Left ventricle myocardium inferior (tissue), 1 donor: Measurements from ENCODE around the gene RAB8A. TPM values are rescaled to one million over a fixed set of nuclear protein-coding genes. Genes with fewer than 3 reads are reported as not detected.

Source experiments
- DNase-seq: peaks from one replicate; pipeline ENCODE4 v3.0.0-alpha.2; 2020
- H3K27ac ChIP-seq: fragments of 200-600 bp; replicated peaks from 2 replicates; pipeline ENCODE4 v1.8.0; 2021
- H3K27me3 ChIP-seq: fragments of 200-600 bp; 2 replicates; pipeline ENCODE4 v1.8.0; 2021; ENCODE audit warnings: low read depth
- H3K36me3 ChIP-seq: fragments of 200-600 bp; 2 replicates; pipeline ENCODE4 v1.8.0; 2021
- H3K4me1 ChIP-seq: fragments of 200-600 bp; 2 replicates; pipeline ENCODE4 v1.8.0; 2021
- H3K4me3 ChIP-seq: fragments of 200-600 bp; 2 replicates; pipeline ENCODE4 v1.8.0; 2021; ENCODE audit warnings: mild to moderate bottlenecking, moderate library complexity
- H3K9me3 ChIP-seq: fragments of 200-600 bp; replicated peaks from 2 replicates; pipeline ENCODE4 v1.8.0; 2021
- intact Hi-C: fragments of 100-400 bp; cut with micrococcal nuclease; formaldehyde crosslinking; loops from one replicate; pipeline ENCODE4 v1.11.0; 2022
- long read RNA-seq: library from polyadenylated mRNA; unstranded; transcript quantifications from one replicate; pipeline ENCODE4 v2.0.0, GENCODE V29; 2021
- total RNA-seq: library from RNA; stranded (reverse); fragmentation: NEBNext Ultra II Directional; extraction: Animal tissue kit (Norgen Biotek cat#: 25700); gene quantifications from one replicate; pipeline ENCODE4 v1.2.1, GENCODE V29; 2021
- TF ChIP-seq, protein P1 (sequence below): fragments of 200-600 bp; IDR thresholded peaks from 2 replicates; pipeline ENCODE4 v1.8.0; 2021; ENCODE audit warnings: antibody characterized with exemption, mild to moderate bottlenecking, borderline replicate concordance
- donor health status: DM: no; HTN: yes; CAD: no; lungs with severe emphysema.

Gene RAB8A
- 17.7 TPM for total RNA-seq
- long read RNA-seq, transcript RAB8A-201 (8 exons, 2,827 nt): major isoform, 24 of 26 reads
- long read RNA-seq, partial matches to known transcripts: 0 of 26 reads
- long read RNA-seq, other reads (novel, unspliced or antisense): 2 of 26 reads

DNA sequence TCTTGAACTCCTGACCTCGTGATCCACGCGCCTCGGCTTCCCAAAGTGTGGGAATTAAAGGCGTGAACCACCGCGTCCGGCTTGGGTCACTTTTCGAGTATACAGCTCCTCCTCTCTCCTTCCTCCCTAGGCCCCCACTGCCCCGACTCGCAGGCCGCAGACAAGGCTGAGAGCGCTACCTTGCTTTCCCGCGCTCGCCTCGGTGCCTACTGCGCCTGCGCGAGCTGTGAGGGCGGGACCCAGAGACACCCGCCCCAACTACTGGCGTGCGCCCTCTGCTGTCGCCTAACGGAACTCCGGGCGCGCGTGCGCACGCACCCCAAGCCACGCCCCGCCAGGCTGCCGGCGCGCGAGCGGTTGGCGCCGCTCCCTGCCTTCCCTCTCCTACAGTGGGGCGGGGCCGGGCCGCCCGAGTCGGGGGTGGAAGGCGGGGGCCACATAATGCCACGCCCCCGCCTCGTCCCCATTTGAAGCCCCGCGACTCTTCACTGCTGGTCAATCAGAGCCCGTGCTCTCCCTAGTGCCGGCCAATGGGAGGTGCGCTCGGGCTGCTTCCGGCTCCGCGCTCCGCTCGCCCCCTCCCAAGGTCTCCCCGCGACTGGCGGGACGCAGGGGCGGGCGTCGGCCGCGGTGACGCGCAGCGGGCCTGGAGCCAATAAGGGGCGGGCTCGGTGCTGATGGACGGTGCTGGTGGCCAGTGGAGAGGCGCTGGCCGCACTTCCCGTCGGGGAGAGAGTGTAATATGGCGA is at the start of gene RAB8A:
RAB8A (plus strand) TSS at position 730 of the 749 bp plus-strand sequence; CDS start at position 743, 13 bp downstream.
- DNase-seq: peak; percentile 99
- Histone ChIP-seq H3K9me3 (no peaks in the 10 kb centered on the region), H3K4me1 (peaks cover 51% of the 10 kb centered on the region), H3K36me3 (no peaks in the 10 kb centered on the region), H3K27ac (peak within 1 kb of the TSS; percentile 90), H3K4me3 (peak within 1 kb of the TSS; percentile 79), H3K27me3 (no peaks in the 10 kb centered on the region)
- intact Hi-C loops: no loop called here
- TF ChIP-seq, protein P1, sequence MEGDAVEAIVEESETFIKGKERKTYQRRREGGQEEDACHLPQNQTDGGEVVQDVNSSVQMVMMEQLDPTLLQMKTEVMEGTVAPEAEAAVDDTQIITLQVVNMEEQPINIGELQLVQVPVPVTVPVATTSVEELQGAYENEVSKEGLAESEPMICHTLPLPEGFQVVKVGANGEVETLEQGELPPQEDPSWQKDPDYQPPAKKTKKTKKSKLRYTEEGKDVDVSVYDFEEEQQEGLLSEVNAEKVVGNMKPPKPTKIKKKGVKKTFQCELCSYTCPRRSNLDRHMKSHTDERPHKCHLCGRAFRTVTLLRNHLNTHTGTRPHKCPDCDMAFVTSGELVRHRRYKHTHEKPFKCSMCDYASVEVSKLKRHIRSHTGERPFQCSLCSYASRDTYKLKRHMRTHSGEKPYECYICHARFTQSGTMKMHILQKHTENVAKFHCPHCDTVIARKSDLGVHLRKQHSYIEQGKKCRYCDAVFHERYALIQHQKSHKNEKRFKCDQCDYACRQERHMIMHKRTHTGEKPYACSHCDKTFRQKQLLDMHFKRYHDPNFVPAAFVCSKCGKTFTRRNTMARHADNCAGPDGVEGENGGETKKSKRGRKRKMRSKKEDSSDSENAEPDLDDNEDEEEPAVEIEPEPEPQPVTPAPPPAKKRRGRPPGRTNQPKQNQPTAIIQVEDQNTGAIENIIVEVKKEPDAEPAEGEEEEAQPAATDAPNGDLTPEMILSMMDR: peak; percentile 99

DNA sequence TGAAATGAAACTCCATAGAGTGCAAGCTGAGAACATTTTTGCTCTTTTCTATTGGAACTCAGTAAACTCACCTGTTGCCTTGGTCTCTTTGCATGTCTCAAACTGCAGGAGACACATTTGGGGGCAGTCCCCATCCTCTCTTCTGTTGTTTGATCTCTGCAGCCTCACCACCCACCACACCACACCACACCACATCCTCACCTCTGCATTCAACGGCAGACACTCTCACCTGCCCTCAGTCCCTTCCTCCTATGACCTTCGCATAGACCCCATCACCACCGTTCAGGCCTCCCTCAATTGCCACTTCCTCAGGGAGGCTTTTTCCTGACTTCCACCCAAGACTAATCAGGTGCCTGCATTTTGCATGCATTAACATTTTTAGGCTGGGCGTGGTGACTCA is 49.7 kb upstream of the RAB8A start:
- intact Hi-C loops: no loop called here
- Histone ChIP-seq H3K27ac (no peak overlapping the region), H3K27me3 (peaks cover 16% of the 10 kb centered on the region), H3K9me3 (peaks cover 35% of the 10 kb centered on the region), H3K4me1 (peaks cover 5% of the 10 kb centered on the region), H3K36me3 (no peaks in the 10 kb centered on the region), H3K4me3 (no peak overlapping the region)
- TF ChIP-seq, protein P1: no peak
- DNase-seq: no peak

DNA sequence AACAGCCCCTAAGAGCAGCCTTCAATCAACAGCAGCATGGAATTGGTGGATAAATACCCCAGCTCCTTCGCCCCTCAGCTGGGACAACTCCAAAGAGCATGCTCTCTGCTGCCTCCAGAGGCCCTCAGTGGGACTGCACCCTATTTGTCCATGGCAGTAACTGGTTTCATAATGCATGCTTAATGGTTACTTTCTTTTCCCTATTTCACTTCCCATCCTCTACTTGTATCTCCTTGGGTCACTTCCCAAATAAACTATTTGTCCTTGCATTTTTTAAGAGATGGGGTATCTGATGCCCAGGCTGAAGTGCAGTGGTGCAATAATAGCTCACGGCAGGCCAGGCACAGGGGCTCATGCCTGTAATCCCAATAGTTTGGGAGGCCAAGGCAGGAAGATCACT is 48.9 kb upstream of the RAB8A start:
- Histone ChIP-seq H3K9me3 (peaks cover 28% of the 10 kb centered on the region), H3K36me3 (no peaks in the 10 kb centered on the region), H3K27ac (no peak overlapping the region), H3K4me1 (peaks cover 14% of the 10 kb centered on the region), H3K4me3 (no peak overlapping the region), H3K27me3 (peaks cover 10% of the 10 kb centered on the region)
- no peak for DNase-seq
- intact Hi-C loops: no loop called here
- TF ChIP-seq, protein P1: peak; percentile 82

DNA sequence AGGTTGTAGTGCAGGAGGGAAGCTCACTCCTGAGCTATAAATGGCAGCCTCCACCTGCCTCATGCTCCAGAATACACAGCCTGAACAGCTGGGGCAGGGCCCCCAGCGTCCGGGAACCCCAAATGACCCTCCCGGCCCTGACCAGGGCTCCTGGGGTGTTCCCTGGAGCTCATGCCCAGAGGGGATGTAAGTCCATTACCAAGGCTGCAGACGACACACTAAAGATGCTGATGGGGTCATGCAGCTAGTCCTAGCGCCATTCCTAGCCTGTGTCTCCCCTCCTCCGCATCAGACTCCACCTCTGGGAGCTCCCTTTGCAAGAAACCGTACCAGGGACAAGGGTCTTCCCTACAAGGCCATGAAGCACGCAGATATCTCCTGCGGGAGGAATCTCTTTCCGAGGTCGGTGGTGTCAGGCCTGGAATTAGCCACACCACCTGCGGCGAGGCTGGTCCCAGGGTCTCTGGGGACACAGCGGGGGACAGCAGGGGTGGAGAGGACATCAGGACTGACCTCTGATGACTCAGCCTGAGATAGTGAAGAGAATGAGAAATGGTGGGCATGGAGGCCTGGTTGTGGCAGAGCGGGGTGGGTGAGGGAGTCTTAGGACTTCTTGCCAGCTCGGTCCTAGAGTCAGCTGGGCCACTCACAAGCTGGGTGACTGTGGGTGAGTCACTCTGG is 47.3 kb upstream of the RAB8A start:
- Histone ChIP-seq H3K4me1 (peaks cover 14% of the 10 kb centered on the region), H3K36me3 (no peaks in the 10 kb centered on the region), H3K27me3 (no peaks in the 10 kb centered on the region), H3K9me3 (peaks cover 28% of the 10 kb centered on the region), H3K27ac (no peak overlapping the region), H3K4me3 (no peak overlapping the region)
- TF ChIP-seq, protein P1: no peak
- intact Hi-C loops: no loop called here
- DNase-seq: no peak

DNA sequence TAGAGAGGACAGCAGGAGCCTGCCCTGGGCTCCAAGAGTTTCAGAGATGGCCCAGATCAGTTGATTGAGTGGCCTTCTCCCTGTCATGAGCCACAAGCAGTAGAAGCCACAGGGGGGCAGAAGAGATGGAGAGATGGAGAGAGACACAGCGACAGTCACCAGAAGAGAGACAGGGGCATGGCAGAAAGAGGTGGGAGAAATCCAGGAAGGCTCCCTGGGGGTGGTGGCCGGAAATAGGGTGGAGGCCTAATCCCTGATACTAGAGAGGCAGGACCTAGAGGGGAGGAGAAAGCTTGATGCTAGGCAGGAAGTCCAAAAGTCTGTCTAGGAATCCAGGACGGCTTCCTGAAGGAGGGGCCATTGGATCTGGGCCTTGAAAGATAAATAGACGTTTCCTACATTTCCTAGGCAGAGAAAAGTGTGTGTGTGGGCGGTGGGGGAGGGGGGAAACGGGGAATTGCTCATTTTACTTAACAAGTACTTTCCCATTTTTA is 45.0 kb upstream of the RAB8A start:
- H3K36me3 ChIP-seq: no peaks in the 10 kb centered on the region
- peak overlapping the region; percentile 58 for H3K27ac ChIP-seq
- peaks cover 35% of the 10 kb centered on the region for H3K4me1 ChIP-seq
- DNase-seq: no peak
- peaks cover 9% of the 10 kb centered on the region for H3K9me3 ChIP-seq
- peak overlapping the region; percentile 27 for H3K4me3 ChIP-seq
- intact Hi-C loops: no loop called here
- no peaks in the 10 kb centered on the region for H3K27me3 ChIP-seq
- TF ChIP-seq, protein P1: peak; percentile 40
